Liver (tissue), 3 donors: ENCODE data around the gene EIF5B.
"Not testable (repeated sequence)": the region's sequence is repeated elsewhere in the genome, so short reads cannot be mapped to it uniquely, and the experiment has no call there.

Experiments
- ATF3 ChIP-seq: IDR thresholded peaks from 2 replicates; pipeline ENCODE4 v1.6.1; 2016; ENCODE audit warnings: antibody characterized with exemption
- CTCF ChIP-seq: fragments of 150-350 bp; IDR thresholded peaks from 2 replicates; pipeline ENCODE4 v1.5.1; 2017; ENCODE audit warnings: improper control_type of control experiment, low read depth, low read length; ENCODE audit not compliant: missing input control
- EGR1 ChIP-seq, 2 donors: IDR thresholded peaks; 2 replicates each; pipeline ENCODE4 v1.6.1; 2016 to 2018; ENCODE audit warnings: antibody characterized with exemption in 2 of 2, low read depth in 2 of 2
- FOXA1 ChIP-seq: IDR thresholded peaks from 2 replicates; pipeline ENCODE4 v1.6.1; 2016; ENCODE audit warnings: antibody characterized with exemption
- GABPA ChIP-seq, 2 donors: IDR thresholded peaks in 1 of 2; conservative IDR thresholded peaks in 1 of 2; 2 replicates each; pipeline ENCODE4 v1.6.1; 2016; ENCODE audit warnings: antibody characterized with exemption in 2 of 2, mild to moderate bottlenecking in 1 of 2, moderate library complexity in 1 of 2
- HNF4A ChIP-seq, 2 donors: conservative IDR thresholded peaks; 2 replicates each; pipeline ENCODE4 v1.6.1; 2016; ENCODE audit warnings: antibody characterized with exemption in 2 of 2, mild to moderate bottlenecking in 2 of 2
- JUND ChIP-seq, 2 donors: IDR thresholded peaks; 2 replicates each; pipeline ENCODE4 v1.6.1; 2016; ENCODE audit warnings: antibody characterized with exemption in 2 of 2
- MAX ChIP-seq: IDR thresholded peaks from 2 replicates; pipeline ENCODE4 v1.6.1; 2016; ENCODE audit warnings: antibody characterized with exemption
- RAD21 ChIP-seq, 2 donors: IDR thresholded peaks; 2 replicates each; pipeline ENCODE4 v1.6.1; 2016; ENCODE audit warnings: antibody characterized with exemption in 2 of 2, mild to moderate bottlenecking in 2 of 2
- REST ChIP-seq: IDR thresholded peaks from 2 replicates; pipeline ENCODE4 v1.6.1; 2016; ENCODE audit warnings: antibody characterized with exemption, mild to moderate bottlenecking
- SP1 ChIP-seq: IDR thresholded peaks from 2 replicates; pipeline ENCODE4 v1.6.1; 2018; ENCODE audit warnings: antibody characterized with exemption, mild to moderate bottlenecking
- TAF1 ChIP-seq: conservative IDR thresholded peaks from 2 replicates; pipeline ENCODE4 v1.6.1; 2016; ENCODE audit warnings: antibody characterized with exemption, mild to moderate bottlenecking
- YY1 ChIP-seq: IDR thresholded peaks from 2 replicates; pipeline ENCODE4 v1.6.1; 2016; ENCODE audit warnings: antibody characterized with exemption, mild to moderate bottlenecking
- donor health status: healthy.
- donor health status: healthy.

- not testable (repeated sequence) for TF ChIP-seq SP1; CTCF; JUND (IDR thresholded peaks at IDR 0.05); MAX; REST; TAF1; FOXA1; GABPA (IDR thresholded peaks at IDR 0.05 in 1 of 2, conservative IDR thresholded peaks at IDR 0.05 in 1 of 2); YY1; RAD21 (IDR thresholded peaks at IDR 0.05); ATF3; EGR1 (IDR thresholded peaks at IDR 0.05; ENCODE audit: low read depth in 2 of 2); HNF4A (conservative IDR thresholded peaks at IDR 0.05)
Measured at GRCh38 chr2:99317873-99318200, 19.4 kb upstream of the EIF5B start.
